Ishikawa (cell line): Measurements from ENCODE around the gene COL28A1.

Experiments
- CEBPB ChIP-seq: IDR thresholded peaks from 2 replicates; pipeline ENCODE4 v1.6.1; 2012
- CREB1 ChIP-seq: IDR thresholded peaks from 2 replicates; pipeline ENCODE4 v1.6.1; 2012; ENCODE audit warnings: low read depth
- EGR1 ChIP-seq: IDR thresholded peaks from 2 replicates; pipeline ENCODE4 v1.6.1; 2012
- EP300 ChIP-seq: IDR thresholded peaks from 2 replicates; pipeline ENCODE4 v1.6.1; 2012; ENCODE audit warnings: borderline replicate concordance
- FOXM1 ChIP-seq: IDR thresholded peaks from 2 replicates; pipeline ENCODE4 v1.6.1; 2012; ENCODE audit warnings: low read depth, borderline replicate concordance
- MAX ChIP-seq: IDR thresholded peaks from 2 replicates; pipeline ENCODE4 v1.6.1; 2012
- NFIC ChIP-seq: IDR thresholded peaks from 2 replicates; pipeline ENCODE4 v1.6.1; 2012
- RAD21 ChIP-seq: IDR thresholded peaks from 2 replicates; pipeline ENCODE4 v1.6.1; 2012; ENCODE audit warnings: low read depth
- REST ChIP-seq: IDR thresholded peaks from 2 replicates; pipeline ENCODE4 v1.6.1; 2012; ENCODE audit warnings: low read depth, mild to moderate bottlenecking
- TAF1 ChIP-seq: IDR thresholded peaks from 2 replicates; pipeline ENCODE4 v1.6.1; 2012; ENCODE audit warnings: low read depth, mild to moderate bottlenecking
- TCF12 ChIP-seq: IDR thresholded peaks from 2 replicates; pipeline ENCODE4 v1.6.1; 2012; ENCODE audit warnings: low read depth
- TEAD4 ChIP-seq: IDR thresholded peaks from 2 replicates; pipeline ENCODE4 v1.6.1; 2012
- USF1 ChIP-seq: IDR thresholded peaks from 2 replicates; pipeline ENCODE4 v1.6.1; 2012
- YY1 ChIP-seq: IDR thresholded peaks from 2 replicates; pipeline ENCODE4 v1.6.1; 2012; ENCODE audit warnings: low read depth
- ZBTB7A ChIP-seq: IDR thresholded peaks from 2 replicates; pipeline ENCODE4 v1.6.1; 2012; ENCODE audit warnings: low read depth

The COL28A1 gene

GRCh38 chr7:7526006-7526405 lies 9.7 kb downstream of the COL28A1 start:
- TF ChIP-seq CREB1 (no peak), EGR1 (no peak), TAF1 (no peak), FOXM1 (no peak), CEBPB (no peak), ZBTB7A (no peak), MAX (no peak), YY1 (no peak), TEAD4 (no peak), EP300 (no peak), USF1 (no peak), RAD21 (no peak), NFIC (no peak), TCF12 (no peak), REST (no peak)

GRCh38 chr7:7524121-7524520 lies 11.6 kb downstream of the COL28A1 start:
- TF ChIP-seq CREB1 (no peak), FOXM1 (no peak), ZBTB7A (no peak), RAD21 (no peak), USF1 (no peak), NFIC (no peak)

GRCh38 chr7:7522421-7522820 lies 13.3 kb downstream of the COL28A1 start:
- no peak for TF ChIP-seq REST
- no peak for TF ChIP-seq CREB1

- TF ChIP-seq TEAD4 (no peak), EGR1 (no peak), FOXM1 (no peak), ZBTB7A (no peak), REST (no peak), EP300 (no peak), CEBPB (no peak), TAF1 (no peak), USF1 (no peak)
These were observed 14.4 kb downstream of the COL28A1 start for GRCh38 chr7:7521259-7521658.

- TF ChIP-seq TEAD4 (no peak), REST (no peak)
These were observed 16.1 kb downstream of the COL28A1 start for GRCh38 chr7:7519528-7519927.
